SW 1271 (cell line): ENCODE measurements around the gene ZNF638.
"Not testable (repeated sequence)": the region's sequence is repeated elsewhere in the genome, so short reads cannot be mapped to it uniquely, and the experiment has no call there.

ENCODE experiments used
- DNase-seq, 2 experiments: peaks; one replicate each; lab custom pipeline; 2025; lab: John Stamatoyannopoulos, UW

Gene ZNF638

DNA sequence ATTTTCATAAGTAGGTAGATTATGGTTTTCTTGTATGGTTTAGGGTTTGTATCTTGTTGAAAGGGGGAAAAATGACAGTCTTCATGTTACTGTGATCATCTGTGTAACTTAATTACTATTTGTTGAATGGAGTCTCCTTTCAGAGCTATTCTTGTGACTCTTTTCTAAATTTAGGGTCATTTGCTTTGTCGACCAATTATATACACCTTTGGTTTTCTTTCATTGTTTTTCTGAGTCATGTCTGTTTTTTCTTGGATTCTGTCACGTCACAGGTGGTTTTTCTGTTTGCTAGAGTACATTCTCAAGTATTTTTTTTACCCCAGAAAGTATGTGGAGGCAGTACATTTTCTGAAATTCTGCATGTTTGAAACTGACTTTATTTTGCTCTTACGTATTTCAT is 78.0 kb downstream of the ZNF638 start:
- DNase-seq, result no peak

DNA sequence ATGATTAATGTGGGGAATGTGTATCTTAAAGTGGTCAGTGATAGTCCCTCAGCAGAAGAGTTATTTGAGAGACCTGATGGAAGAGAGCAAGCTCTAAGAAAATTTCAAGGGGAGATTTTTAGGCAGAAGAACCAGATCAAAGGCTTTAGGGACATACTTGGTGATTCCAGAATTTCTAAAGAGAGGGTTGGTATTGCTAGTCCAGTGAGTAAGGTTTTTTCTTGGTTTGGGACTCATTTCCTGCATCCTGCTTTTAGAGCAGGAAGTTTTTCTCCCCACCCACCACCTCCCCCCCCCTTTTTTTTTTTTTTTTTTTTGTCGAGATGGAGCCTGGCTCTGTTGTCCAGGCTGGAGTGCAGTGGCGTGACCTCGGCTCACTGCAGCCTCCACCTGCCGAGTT is 79.1 kb downstream of the ZNF638 start:
- DNase-seq, result no peak

DNA sequence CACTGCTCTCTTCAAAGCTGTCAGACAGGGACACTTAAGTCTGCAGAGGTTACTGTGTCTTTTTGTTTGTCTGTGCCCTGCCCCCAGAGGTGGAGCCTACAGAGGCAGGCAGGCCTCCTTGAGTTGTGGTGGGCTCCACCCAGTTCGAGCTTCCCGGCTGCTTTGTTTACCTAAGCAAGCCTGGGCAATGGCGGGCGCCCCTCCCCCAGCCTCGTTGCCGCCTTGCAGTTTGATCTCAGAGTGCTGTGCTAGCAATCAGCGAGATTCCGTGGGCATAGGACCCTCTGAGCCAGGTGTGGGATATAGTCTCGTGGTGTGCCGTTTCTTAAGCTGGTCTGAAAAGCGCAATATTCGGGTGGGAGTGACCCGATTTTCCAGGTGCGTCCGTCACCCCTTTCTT is 85.3 kb downstream of the ZNF638 start:
- DNase-seq, result not testable (repeated sequence)

DNA sequence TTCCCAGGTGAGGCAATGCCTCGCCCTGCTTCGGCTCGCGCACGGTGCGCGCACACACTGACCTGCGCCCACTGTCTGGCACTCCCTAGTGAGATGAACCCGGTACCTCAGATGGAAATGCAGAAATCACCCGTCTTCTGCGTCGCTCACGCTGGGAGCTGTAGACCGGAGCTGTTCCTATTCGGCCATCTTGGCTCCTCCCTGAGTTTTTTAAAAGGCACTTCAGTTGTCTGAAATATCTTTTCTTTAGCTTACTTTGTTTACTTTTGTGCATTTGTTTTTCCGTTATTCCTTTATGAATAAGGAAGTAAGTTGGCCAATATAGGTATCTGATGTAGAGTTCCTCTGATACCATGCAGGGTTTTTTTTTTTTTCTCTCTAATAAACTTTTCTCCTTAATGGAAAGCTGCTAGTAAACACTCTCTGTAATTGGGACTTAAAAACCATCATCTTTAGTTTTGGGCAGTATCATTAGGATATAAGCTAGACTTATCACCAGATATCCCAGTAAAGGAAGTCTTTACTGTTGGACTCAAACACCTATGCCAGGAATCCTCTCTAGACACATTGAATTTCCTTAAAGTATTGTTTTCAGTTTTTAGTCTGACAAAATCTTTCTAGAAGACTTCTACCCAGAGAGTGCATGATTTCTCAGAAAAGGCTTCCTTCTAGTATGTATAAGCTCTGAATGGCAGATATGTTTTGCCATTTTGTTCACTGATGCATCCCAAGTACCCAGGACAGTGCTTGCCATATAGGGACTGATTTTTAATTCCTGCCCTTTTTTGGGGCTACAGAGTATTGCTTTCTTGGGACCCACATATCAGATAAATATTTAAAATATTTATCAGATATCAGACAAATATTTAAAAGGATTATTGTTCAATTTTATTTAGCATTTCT is 86.0 kb downstream of the ZNF638 start:
- DNase-seq, result peak in 1 of 2 experiments; percentile 14

DNA sequence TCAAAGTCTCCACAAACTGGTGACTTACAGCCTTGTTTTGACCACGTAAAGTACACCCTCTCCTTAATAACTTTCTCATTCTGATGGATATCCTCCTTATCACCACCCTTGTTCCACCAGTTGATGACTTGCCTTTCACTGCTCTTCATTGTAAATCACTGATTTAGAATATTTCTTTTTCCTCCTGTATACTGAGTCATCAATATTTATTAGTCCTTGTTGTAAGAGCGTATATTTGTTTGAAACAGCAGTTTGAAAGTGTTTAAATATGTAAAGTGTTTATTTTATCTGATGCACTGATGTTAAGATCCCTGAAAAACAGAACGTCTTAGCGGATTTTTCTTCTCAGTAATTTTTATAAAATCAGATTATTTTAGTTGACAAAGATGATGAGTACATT is 87.6 kb downstream of the ZNF638 start:
- no peak for DNase-seq

DNA sequence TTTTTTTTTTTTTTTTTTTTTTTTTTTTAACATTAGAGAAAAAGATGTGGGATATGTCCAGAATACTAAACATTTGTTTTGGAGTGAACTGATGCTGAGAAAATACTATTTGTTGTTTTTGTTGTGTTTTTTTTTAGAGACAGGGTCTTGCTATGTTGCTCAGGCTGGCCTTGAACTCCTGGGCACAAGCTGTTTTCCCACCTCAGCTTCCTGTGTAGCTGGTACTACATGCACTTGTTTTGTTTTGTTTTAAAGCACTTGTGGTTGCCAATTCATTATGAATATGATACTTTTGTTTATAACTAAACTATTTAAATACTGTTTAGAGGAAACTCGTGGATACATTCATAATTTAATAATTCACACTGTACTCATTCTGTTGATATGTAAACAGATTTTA is 88.4 kb downstream of the ZNF638 start:
- DNase-seq, result no peak

DNA sequence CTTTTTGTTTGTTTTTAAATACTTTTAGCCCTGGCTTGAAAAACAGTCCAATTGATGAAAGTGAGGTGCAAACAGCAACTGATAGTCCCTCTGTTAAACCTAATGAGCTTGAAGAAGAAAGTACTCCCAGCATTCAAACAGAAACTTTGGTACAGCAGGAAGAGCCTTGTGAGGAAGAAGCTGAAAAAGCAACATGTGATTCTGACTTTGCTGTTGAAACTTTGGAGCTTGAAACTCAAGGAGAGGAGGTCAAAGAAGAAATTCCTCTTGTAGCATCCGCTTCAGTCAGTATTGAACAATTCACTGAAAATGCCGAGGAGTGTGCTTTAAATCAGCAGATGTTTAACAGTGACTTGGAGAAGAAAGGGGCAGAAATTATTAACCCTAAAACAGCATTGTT is 91.2 kb downstream of the ZNF638 start:
- no peak for DNase-seq

DNA sequence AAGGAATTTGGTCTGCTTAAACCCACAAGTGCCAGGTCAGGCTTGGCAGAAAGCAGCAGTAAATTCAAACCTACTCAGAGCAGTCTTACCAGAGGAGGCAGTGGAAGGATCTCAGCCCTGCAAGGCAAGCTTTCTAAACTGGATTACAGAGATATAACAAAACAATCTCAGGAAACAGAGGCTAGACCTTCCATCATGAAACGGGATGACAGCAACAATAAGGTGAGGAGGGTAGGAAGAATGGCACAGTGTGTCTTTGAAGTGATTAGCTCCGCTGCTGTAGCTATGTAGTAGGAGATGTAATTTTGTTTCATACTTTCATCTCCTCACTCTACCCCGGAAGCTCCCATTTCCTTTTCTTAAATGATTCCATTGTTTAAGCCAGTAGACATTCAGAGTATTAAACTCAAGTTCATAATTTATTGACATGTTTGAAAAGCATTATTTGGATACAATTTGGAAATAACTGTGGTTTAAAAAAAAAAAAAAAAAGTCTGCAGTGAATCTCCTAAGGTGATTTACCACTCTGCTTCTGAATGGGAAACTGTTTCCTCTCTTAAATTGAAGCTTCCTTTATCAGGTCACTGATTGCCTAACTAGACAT is 92.3 kb downstream of the ZNF638 start:
- DNase-seq, result no peak

DNA sequence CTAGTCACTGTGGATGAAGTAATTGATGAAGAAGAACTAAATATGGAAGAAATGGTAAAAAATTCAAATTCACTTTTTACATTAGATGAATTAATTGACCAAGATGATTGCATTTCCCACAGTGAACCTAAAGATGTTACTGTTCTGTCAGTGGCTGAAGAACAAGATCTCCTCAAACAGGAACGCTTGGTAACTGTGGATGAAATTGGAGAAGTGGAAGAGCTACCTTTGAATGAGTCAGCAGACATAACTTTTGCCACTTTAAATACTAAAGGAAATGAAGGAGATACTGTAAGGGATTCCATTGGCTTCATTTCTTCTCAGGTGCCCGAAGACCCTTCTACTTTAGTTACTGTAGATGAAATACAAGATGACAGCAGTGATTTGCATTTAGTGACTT is 95.1 kb downstream of the ZNF638 start:
- no peak for DNase-seq

DNA sequence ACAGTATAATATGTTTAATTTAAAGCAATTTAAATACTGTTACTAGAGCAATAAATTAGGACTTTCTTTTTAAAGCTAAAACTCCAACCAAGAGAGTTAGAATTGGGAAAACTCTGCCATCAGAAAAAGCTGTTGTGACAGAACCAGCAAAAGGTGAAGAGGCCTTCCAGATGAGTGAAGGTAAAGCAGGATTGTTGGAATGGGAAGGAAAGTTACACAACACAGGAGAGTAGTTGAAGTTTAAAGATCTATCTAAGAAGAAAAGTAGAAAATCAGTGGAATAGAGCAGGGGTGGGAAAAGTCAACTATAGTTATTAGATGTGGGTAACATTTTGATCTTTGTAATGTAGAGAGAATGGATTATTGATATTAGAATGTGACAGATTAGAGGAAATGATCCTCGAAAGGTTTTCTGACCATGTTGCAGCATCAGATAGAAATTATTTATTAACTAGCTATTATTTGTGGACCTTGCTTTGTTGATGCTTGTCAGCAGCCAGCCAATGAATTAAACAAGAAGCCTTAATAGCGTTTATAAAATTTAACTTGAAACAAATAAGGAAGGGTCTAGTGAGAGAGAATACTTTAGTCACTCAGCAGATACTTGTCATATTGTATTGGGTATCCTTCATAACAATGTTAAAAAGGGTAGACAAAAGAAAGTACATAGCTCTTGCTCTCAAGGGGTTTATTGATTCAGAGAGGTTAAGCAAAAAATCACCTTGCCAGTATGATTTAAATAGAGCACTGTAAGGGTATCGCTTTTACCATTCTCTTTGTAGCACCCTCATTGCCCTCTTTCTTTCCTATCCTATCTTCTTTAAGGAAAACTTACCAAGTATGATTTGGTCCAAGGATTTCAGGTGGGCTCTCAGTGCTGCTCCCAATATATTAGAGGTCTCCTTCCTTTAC is 97.1 kb downstream of the ZNF638 start:
- DNase-seq, result no peak

DNA sequence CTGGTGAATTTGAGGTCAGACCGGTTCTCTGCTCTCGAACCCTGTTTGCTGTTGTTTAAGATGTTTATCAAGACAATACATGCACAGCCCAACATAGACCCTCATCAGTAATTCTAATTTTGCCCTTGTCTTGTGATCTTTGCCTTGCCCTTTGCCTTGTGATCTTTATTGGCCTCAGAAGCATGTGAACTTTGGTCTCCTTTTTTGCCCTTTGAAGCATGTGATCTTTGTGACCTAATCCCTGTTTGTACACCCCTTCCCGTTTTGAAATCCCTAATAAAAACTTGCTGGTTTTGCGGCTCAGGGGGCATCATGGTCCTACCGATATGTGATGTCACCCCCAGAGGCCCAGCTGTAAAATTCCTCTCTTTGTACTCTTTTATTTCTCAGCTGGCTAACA is 113.6 kb downstream of the ZNF638 start:
- DNase-seq, result not testable (repeated sequence)

DNA sequence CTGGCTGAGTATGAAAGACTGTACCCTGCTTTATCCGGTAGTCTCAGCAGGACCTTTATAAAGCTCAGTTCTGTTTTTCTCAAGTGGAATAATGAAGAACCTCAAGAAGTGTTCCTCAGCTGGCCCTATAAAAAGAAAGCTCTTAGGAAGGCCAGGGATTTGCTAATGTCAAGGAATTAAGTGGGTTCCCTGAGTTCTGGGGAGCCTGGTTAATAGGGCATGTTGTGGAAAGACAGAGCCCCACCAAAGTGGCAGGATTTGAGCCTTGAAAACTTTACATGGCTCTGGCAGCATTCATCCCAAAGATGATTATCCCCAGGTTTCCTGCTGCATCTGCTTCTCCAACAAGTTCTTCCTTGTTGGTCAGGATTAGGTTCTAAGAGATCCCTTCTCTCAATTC is 114.9 kb downstream of the ZNF638 start:
- DNase-seq, result no peak

DNA sequence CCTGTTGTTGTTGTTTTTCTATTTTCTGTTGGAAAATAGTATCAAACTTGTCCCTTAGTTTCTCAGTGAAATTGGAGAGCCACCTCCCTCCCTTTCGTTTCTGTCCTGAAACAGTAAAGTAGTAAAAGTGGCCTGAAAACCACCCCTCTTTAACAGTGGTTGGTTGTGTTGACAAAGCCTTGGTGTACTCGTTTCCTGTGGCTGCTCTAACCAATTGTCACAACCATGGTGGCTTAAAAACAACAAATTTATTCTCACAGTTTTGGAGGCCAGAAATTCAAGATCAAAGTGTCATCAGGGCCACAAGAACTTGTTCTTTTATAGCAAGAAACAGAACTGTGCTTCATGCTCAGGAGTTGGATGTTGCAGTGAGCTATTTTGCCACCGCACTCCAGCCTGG is 117.8 kb downstream of the ZNF638 start:
- DNase-seq, result no peak

DNA sequence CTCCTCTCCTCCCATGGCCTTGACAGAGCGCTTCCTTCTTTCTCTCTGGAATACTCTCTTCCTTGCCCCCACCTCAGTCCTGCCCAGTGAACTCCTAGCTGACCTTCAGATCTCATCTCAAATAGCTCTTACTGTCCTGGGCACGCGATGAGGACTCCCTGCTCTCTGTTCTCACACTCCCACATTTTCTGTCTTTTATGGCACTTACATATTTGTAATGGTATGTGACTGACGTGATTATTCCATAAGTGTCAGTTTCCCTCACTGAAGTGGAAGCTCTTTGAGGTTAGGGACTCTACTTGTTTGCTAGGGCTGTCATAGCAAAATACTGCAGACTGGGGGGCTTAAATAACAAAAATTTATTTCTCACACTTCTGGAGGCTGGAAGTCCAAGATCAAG is 120.1 kb downstream of the ZNF638 start:
- no peak for DNase-seq

DNA sequence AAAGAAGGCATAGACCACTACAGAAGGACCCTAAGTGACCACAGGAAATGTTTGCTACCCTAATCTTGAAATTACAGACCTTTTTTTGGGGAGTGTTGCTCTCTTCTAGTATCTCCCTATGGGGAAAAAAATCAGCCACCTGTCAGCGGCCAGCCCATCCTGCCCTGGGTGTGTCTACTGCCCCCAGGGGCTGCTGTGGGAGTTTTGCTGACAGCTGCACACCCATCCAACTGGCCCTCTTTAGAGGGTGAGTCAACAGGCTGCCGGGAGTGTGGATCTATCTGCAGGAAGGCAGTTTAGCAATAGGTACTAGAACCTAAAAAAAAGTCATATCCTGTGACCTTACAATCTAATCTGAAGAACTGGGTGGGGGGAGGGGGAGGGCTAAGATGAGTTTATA is 121.0 kb downstream of the ZNF638 start:
- peak in 1 of 2 experiments; percentile 33 for DNase-seq

DNA sequence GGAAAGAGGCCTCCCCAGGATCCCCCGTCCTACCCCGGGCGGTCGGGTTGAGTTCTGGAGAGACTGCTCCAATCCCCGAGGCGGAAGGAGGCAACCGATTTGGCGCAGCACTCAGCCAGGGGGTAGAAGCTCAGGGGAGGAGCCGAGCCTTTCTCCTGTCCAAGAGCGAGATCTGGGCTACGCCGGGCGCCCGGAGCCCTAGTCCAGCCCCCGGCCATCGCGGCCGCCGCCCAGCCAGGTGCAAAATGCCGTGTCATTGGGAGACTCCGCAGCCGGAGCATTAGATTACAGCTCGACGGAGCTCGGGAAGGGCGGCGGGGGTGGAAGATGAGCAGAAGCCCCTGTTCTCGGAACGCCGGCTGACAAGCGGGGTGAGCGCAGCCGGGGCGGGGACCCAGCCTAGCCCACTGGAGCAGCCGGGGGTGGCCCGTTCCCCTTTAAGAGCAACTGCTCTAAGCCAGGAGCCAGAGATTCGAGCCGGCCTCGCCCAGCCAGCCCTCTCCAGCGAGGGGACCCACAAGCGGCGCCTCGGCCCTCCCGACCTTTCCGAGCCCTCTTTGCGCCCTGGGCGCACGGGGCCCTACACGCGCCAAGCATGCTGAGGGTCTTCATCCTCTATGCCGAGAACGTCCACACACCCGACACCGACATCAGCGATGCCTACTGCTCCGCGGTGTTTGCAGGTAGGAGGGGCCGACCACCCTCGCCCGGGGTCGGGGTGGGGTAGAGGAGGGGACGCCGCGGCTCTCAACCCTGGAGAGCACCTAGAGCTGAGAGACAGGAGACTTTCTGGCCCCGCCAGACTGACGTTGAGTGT is 122.0 kb downstream of the ZNF638 start, which contains the start of gene DYSF:
TSS of gene DYSF (plus strand) at position 158 of the 817 bp plus-strand sequence.
- no peak for DNase-seq

DNA sequence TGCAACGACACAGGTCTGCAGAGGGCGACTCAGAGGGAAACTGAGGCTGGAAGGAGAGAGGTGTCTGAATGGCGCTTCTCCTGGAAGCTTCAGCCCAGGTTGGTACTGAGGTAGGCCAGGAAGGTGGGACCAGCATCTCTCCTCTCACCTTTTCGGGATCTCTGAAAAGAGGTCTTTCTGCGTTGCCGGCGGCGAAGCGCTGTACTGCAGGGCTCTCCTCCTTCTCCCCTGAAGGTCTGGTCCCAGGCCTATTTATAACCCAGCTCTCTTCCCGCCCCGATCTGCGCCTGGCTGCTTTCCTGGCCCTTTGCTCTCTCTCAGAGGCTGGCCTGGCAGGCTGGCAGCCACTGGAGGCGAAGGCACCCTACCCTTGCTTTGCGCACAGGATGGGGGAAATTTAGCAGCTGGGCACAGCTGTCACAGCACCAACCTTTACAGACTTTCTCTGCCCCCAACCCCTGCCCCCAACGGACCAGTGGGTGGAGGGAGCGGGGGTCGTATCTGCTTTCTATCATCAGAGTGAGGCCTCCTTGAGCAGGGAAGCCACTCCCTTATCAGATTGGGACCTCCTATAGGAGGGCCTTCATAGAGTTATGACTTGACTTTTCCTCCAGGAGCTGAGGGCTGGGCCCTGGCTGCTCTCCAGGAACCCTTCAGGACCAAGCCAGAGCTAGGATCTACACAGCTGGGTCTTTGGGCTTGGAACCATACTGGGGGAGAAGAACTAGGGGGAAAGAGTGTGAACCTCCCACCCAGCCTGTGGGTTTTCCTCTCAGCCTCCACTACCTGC is 122.8 kb downstream of the ZNF638 start:
- no peak for DNase-seq

DNA sequence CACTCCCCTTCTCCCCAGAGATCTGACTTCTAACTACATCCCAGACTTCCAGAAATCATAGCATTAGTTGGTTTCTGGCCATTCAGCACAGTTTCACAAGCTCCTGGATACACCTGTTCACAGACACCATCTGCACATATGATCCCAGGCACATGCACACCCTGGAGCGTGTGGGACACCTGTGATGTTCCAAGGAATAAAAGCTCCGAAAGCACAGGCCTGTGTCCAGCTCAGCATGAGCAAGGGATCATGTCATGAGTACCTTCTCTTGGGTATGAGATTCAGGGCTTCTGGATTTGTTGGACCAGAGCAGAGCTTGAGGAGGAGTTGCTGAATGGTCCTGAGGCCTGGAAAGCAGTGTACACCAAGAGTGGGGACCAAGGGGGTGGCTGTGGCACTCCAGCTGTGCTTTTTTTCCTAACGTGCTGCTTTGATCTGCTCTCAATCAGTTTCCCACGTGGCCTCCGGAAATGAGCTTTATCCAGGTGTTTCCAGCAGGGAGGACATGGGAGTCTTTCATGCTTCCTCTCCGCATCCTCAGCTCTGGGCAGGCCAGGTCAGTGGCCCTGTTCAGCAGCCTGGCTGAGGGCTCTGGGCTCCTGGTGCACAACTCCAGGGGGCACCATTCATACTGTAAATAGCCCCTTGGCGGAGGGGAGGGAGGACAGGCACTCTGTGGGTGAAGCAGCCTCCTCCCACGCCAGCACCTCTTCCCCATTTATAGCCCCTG is 123.6 kb downstream of the ZNF638 start:
- no peak for DNase-seq

DNA sequence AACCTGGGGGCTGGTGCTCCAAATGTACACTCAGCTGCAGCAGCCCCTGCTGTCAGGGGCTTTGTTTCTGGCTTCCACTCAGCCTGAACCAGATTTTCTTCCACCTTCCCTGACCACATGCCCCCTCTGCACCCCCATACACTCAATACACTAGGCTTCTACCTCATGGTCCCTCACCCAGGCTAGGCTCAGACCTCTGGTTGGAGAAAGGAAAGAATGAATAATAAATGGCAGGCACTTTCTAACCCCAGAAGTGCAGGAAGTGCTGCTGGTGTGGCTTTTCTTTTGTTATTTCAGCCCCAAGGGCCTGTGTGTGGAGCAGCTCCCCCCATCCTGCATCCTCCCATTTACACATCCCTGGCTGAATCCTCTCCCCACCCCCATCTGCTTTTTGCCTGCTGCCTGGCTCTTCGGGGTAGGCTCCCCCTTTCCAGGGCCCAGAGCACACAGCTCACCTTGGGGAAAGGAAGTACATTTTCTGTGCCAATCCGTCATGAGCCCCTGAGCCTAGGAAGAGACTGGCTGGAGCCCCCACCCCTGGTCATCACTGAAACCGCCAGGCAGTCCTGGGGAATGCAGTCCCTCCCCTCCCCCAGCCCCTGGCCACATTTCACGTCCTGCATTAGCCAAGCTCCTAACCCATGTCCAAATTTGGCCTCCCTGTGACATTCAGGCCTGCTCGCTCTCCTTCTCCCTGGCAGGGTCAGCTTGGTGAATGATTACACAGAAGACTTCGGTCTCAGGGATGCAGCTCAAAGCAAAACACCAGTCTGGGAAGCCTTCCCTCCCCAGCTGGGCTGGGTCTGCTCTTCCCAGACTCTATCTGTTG is 124.4 kb downstream of the ZNF638 start:
- no peak for DNase-seq
